Progenitor cell of endocrine pancreas (in vitro differentiated cells): ENCODE measurements around the gene EIF4EBP3. TPM values are rescaled to one million over a fixed set of nuclear protein-coding genes. Genes with fewer than 3 reads are reported as not detected.
A peak's percentile ranks its signal among the peaks of the same experiment; 100 is the strongest.

ENCODE experiments used
- DNase-seq: peaks from one replicate; pipeline ENCODE4 v3.0.0; 2021; ENCODE audit warnings: low spot score; ENCODE audit not compliant: unreplicated experiment
- H3K27ac Mint-ChIP-seq: 2 replicates; pipeline ENCODE4 v1.8.0; 2021; ENCODE audit warnings: mild to moderate bottlenecking, moderate library complexity, mixed read lengths
- H3K27me3 Mint-ChIP-seq: 2 replicates; pipeline ENCODE4 v1.8.0; 2021; ENCODE audit warnings: mixed read lengths
- H3K36me3 Mint-ChIP-seq: 2 replicates; pipeline ENCODE4 v1.8.0; 2022; ENCODE audit warnings: mixed read lengths; ENCODE audit not compliant: insufficient read depth
- H3K4me1 Mint-ChIP-seq: 2 replicates; pipeline ENCODE4 v1.8.0; 2021; ENCODE audit warnings: low read depth, mixed read lengths
- H3K4me3 Mint-ChIP-seq: 2 replicates; pipeline ENCODE4 v1.8.0; 2021; ENCODE audit warnings: low read depth, mild to moderate bottlenecking, moderate library complexity, mixed read lengths
- H3K9me3 Mint-ChIP-seq: 2 replicates; pipeline ENCODE4 v1.8.0; 2021; ENCODE audit warnings: low read depth, mixed read lengths
- total RNA-seq: library from RNA; stranded (reverse); gene quantifications from 2 replicates; pipeline ENCODE4 v1.2.1, GENCODE V29; 2021
- TF ChIP-seq, protein P1 (sequence below): fragments of 200-600 bp; sonication (generic); IDR thresholded peaks from one replicate; pipeline ENCODE4 v1.5.0; 2021; ENCODE audit warnings: antibody characterized with exemption, mild to moderate bottlenecking; ENCODE audit not compliant: unreplicated experiment

Gene EIF4EBP3
- total RNA-seq, 1 donor from 2014 or later = 6.1 TPM

DNA sequence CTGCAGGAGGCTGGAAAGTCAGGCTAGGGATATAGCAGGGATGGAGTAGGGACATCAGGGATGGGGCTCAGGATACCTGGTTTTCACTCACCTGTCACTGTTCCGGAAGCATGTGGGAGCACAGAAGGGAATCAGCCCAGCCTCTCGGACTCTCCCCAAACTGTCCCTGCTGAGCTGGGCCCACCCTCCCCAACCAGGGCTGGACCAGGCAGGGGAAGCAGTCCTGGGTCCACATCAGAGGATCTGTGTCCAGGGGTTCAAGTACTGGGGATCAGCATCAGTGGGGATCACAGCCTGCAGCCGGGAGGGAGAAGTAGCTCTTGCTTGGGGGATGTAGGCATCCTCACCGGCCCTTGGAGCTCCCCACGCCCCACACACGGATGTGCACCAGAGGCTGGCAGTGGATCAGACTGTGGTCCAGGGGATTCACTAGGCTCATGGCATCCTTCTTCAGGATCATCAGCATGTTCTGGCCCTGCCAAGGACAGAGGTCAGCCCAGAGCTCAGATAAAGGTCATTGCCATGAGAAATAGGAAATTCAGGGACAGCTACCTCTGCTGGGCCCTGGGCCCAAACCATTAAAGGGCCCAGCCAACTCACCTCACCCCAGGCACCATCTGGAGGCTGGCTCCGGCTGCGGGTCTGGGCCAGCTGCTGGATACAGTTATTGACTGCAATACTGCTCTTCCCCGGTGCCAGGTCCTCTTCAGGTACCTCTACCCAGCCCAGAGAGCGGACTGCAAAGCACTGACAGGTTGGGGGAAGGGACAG is 14.5 kb downstream of the EIF4EBP3 start:
- Mint-ChIP-seq H3K4me3 (peak overlapping the region; percentile 98), H3K27ac (no peak overlapping the region), H3K36me3 (peaks cover 6% of the 10 kb centered on the region), H3K9me3 (no peaks in the 10 kb centered on the region), H3K4me1 (peaks cover 25% of the 10 kb centered on the region), H3K27me3 (no peaks in the 10 kb centered on the region)
- TF ChIP-seq, protein P1, sequence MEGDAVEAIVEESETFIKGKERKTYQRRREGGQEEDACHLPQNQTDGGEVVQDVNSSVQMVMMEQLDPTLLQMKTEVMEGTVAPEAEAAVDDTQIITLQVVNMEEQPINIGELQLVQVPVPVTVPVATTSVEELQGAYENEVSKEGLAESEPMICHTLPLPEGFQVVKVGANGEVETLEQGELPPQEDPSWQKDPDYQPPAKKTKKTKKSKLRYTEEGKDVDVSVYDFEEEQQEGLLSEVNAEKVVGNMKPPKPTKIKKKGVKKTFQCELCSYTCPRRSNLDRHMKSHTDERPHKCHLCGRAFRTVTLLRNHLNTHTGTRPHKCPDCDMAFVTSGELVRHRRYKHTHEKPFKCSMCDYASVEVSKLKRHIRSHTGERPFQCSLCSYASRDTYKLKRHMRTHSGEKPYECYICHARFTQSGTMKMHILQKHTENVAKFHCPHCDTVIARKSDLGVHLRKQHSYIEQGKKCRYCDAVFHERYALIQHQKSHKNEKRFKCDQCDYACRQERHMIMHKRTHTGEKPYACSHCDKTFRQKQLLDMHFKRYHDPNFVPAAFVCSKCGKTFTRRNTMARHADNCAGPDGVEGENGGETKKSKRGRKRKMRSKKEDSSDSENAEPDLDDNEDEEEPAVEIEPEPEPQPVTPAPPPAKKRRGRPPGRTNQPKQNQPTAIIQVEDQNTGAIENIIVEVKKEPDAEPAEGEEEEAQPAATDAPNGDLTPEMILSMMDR = no peak
- DNase-seq = no peak

DNA sequence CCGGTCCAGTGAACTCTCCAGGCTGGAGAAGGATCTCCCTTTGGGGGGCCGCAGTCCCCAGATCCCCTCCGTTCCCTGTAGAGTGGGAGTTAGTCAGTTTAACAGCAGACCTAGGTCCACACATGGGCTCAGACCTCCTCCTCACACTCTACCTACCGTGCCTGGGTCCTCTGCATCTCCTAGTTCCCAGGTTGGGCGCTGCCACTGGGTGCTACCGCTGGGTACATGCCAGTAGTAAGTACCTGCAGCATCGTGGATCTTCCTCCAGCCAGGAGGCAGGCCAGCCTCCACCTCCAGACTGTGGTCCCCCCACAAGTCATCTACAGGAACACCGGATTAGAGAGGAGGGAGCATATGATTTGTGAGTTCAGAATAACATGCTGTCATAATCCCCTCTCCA is 16.1 kb downstream of the EIF4EBP3 start:
- peak overlapping the region; percentile 98 for H3K4me3 Mint-ChIP-seq
- peaks cover 21% of the 10 kb centered on the region for H3K4me1 Mint-ChIP-seq
- no peaks in the 10 kb centered on the region for H3K9me3 Mint-ChIP-seq
- TF ChIP-seq, protein P1 = no peak
- H3K27me3 Mint-ChIP-seq = no peaks in the 10 kb centered on the region
- peak overlapping the region; percentile 94 for H3K27ac Mint-ChIP-seq
- no peak for DNase-seq
- H3K36me3 Mint-ChIP-seq = peaks cover 8% of the 10 kb centered on the region

DNA sequence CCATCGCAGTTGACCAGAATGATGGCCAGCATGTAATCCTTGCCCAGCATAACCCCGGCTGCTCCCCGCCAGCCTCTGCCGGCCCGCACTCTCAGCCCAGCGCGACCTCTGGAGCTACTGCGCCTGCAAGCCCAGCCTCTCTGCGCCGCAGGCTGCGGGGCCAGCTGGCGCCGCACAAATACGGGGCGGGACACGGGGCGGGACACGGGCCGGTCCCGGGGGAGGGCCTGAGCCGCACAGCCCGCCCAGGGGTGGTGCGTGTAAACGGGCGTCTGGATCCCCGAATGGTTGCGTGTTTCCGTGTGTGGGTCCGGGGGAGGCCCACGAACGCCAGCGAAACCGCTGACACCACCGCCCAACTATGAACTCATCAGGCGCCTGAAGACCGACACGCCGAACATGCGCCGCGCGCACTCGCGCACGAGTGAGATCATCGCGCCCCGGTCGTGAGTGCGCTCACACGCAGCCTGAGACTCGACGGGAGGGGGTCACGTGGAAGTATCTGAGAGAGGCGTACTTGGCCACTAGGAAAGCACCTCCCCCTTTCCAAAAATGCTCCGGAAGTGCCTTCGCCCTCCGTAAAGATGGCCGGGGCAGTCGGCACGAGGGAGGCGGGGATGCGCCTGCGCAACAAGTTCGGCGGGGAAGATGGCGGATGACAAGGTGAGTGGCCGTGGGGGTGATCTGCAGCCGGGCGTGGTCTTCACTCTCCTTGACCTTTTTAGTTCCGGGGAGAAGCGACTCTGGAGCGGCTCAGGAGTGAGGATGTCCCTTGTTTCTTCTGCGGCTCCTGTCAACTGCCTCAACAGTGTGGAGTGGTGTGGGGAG is 16.9 kb downstream of the EIF4EBP3 start, which contains the start of the genes APBB3 and SLC35A4:
TSS of gene APBB3 (minus strand) at position 403 of the 828 bp plus-strand sequence. CDS start at position 50, 353 bp downstream.
TSS of gene SLC35A4 (plus strand) at position 633 of the 828 bp plus-strand sequence. CDS start 2,342 bp downstream, outside the sequence.
- no peaks in the 10 kb centered on the region for H3K9me3 Mint-ChIP-seq
- H3K4me3 Mint-ChIP-seq = peak within 1 kb of the TSS; percentile 98
- H3K4me1 Mint-ChIP-seq = peaks cover 21% of the 10 kb centered on the region
- TF ChIP-seq, protein P1 = no peak
- no peaks in the 10 kb centered on the region for H3K27me3 Mint-ChIP-seq
- peak within 1 kb of the TSS; percentile 95 for H3K27ac Mint-ChIP-seq
- H3K36me3 Mint-ChIP-seq = peaks cover 6% of the 10 kb centered on the region
- peak; percentile 84 for DNase-seq

DNA sequence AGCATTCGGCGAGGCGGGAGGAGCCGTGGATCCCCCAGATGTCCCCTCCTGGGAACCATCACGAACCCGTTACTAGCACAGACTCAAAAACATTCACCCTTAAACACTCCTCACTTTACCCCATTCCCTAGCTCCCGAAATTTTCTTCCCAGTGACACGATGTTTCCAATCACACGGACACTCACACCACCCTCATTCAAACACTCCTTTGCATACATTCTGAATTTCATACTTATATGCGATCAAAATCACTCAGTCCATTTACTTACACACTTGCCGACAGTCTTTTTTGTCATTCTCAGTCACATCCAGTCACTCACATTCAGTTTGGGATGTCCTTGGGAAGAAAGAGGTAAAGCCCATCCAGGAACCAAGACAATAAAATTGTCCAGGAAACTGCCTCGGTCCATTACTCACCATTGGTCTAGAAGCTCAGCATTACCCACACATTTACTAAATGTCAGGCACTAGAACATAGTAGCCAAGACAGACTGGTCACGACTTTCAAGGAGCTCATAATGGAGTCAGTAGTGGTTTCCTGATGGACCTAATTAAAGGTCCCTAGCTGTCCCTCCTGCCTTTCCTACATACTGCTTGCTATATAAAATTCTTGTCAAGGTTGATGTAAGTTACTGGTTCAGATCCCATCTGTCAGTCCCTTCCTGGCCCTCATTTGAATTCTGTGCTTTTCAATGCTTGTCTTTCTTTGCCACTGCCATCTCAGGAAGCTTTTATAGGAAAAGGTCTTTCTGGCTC is 17.7 kb downstream of the EIF4EBP3 start:
- Mint-ChIP-seq H3K4me1 (peaks cover 21% of the 10 kb centered on the region), H3K27me3 (no peaks in the 10 kb centered on the region), H3K27ac (peak overlapping the region; percentile 95), H3K9me3 (no peaks in the 10 kb centered on the region), H3K4me3 (peak overlapping the region; percentile 98), H3K36me3 (peaks cover 6% of the 10 kb centered on the region)
- TF ChIP-seq, protein P1 = no peak
- DNase-seq = no peak

DNA sequence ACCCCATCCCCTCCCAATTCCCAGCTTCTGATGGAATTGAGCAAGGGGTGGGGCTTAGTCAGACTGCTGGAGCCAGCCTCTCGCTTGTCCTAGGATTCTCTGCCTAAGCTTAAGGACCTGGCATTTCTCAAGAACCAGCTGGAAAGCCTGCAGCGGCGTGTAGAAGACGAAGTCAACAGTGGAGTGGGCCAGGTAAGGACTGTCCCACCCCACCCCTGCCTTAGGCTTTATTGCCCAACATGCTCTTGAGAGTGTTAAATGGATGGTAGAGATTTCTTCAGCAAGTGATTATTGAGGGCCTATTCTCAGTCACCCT is 18.3 kb downstream of the EIF4EBP3 start:
- DNase-seq = no peak
- H3K4me3 Mint-ChIP-seq = peak overlapping the region; percentile 98
- H3K27ac Mint-ChIP-seq = no peak overlapping the region
- no peaks in the 10 kb centered on the region for H3K27me3 Mint-ChIP-seq
- H3K4me1 Mint-ChIP-seq = peaks cover 21% of the 10 kb centered on the region
- H3K9me3 Mint-ChIP-seq = no peaks in the 10 kb centered on the region
- TF ChIP-seq, protein P1 = no peak
- peaks cover 6% of the 10 kb centered on the region for H3K36me3 Mint-ChIP-seq
